ENCODE data around the gene TANK.
A peak's percentile ranks its signal among the peaks of the same experiment; 100 is the strongest.

The TANK gene, protein sequence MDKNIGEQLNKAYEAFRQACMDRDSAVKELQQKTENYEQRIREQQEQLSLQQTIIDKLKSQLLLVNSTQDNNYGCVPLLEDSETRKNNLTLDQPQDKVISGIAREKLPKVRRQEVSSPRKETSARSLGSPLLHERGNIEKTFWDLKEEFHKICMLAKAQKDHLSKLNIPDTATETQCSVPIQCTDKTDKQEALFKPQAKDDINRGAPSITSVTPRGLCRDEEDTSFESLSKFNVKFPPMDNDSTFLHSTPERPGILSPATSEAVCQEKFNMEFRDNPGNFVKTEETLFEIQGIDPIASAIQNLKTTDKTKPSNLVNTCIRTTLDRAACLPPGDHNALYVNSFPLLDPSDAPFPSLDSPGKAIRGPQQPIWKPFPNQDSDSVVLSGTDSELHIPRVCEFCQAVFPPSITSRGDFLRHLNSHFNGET

DNA sequence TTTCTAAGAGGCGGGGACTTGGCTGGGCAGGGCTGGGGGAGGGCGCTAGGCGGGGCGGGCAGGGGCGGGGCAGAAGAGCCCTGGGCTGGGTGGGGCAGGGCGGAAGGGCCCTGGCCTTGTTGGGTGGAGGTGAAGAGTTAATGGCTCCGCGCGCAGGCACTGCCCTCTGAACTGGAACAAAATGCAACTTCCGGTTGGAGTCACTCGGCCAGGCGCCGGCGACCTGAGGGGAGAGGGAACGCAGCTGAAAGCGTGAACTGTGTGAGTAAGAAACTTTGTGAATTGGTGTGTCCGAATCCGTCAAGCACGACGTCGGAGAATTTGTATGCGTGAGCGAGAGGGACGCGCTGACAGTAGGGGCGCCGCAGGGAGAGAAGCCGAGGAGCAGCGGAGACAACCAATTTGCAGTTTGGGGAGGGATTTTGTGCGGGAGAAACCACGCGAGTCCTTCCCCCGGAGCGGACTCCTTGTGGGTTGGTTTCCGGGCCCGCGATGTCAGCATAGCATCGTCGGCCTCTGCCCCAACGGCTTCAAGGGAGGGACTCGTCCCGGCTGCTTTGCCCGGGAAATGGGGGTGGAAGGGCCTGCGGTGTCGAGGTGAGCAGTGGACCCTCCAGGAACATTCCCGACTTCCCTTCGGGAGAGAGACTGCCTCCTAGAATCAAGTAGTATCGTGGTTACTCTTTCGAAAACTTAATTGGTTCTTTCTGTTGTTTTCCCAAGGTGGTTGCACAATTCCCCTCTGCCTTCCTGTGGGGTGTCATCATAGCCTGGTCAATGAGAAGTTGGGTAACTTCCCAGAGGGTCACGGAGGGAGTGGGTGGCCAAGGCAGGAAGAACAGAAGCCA, at the start of gene TANK:
TSS of gene TANK (plus strand) at position 203 of the 848 bp plus-strand sequence. CDS start 19,235 bp downstream, outside the sequence.
- DNase-seq (ENCODE audit: low read depth in 2 of 2, low spot score in 1 of 2), result peak; percentile 60 to 78

DNA sequence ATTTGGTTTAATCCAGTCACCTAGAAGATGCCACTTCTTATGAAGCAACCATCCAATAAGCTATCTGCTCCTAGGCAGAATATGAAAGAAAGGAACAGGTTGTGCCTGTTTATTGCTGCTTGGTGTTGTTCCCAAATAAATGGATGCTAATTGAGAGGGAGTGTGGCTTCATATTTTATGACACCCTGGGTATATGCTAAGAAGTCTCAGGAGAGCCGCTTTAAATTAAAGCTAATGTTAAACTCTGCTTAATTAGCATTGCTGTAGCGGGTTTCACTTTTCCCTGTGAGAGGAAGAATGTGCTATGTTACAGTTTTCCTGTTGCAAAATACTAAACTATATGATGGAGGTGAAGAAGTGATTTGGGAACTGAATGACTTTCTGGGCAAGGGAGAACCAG, 48.7 kb upstream of the TANK start:
- DNase-seq (ENCODE audit: low read depth in 2 of 2, low spot score in 1 of 2), result no peak

DNA sequence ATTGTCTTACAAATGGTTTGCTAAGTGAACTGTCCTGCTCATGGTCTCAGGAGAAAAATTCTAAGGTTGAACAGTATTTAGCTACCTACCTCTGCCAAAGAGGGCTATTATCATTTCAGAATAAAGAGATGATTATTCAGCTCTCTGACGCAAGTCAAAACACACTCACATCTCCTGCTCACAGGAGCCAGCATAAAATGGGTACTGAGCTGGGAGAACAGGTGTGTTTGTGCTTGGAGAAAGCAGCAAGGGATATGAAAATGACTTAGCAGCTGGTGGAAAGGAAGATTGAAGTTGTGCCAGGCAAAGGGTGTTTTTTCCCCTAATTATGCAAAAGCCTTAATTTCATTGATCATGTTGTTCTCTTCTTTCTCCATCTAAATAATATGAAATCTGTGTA, 47.3 kb upstream of the TANK start:
- no peak for DNase-seq (ENCODE audit: low read depth in 2 of 2, low spot score in 1 of 2)

DNA sequence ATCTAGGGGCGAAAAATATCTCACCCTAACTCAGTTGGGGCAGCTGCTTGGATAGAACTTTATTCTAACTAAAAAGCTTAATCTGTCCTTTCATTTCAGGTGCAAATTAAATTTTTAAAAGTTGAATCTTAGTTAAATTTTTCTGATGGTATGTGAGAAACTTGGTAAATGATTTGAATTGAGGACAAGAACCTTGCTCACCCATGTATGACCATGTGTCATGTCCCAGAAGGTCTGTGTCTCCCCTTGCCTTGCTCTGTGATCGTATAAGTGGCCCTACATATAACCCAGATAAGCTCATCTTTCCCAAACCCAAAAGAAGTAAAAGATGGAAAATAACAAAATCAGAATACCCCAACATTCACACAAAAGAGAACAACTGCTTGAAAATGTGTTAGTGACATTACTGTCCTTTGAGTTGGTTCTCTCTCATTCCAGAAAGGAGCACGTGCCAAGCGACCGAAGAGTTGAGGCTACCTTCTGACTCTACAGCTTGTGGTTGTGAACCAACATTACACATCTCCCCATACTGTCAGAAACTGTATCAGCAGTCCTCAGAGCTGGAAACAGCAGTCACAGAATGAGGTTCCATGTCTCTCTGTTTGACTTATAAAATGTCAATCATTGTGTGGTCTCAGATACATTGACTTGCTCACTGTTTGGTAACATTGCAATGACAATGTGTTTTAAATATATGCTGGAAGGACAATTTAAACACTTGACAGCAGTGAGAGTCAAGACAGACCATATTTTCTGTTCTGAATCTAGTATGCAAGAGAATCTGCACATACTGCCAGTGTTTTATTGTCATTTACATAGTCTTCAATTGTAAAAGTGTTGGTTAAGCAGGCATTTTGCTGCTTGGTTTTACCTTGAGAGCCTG, 46.3 kb upstream of the TANK start:
- no peak for DNase-seq (ENCODE audit: low read depth in 2 of 2, low spot score in 1 of 2)

DNA sequence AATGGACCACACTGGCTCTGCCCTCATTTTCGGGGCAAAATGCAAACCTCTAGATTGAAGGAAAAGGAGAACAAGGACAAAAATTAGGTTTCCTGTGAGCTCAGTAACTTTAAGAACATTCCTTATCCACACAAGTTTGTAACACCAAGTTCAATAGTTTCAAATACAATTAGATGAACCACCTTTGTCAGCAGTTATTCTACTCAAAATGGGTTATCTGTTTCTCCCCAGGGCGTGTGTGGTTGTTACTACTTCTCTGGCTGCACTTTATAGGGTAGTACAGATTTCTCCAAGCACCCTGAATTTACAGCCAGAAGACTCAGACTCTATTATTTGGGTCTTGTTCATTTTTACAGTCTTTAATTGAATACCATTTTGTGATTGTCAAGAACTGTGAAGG, 45.0 kb upstream of the TANK start:
- no peak for DNase-seq (ENCODE audit: low read depth in 2 of 2, low spot score in 1 of 2)

DNA sequence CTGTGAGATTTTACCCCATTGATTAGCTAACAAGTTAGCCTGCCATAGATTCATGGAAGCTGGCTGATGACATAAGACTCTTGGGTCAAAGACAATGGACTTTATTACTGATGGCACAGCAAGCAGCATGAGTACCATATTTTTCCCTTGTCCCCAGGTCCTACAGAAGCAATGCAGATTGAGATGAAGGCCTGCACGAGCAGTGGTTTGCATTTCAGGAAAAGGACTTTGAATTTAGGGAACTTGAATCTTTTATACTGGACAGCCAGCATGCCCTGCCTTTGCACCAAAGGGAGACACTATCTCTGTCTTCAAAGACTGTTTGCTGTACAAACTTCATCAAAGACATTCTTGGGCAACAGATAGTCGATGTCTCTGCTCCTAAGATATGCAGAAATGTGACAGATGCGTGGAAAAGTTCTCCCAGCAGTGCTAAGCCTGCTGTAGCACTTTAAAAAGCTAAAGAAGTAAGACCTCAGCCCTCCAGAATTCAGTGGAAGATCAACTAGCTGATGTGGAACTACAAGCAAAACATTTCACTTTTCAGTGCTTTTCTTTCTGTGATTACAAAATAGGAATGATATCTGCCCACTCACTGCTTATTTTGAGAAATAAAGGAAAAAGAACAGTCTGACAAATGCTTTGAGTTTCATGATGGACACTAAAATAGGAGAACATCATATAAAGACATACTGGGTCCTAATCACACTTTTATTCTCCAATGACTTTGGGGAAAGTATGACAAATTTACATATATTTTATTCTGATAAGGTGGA, 44.4 kb upstream of the TANK start:
- DNase-seq (ENCODE audit: low read depth in 2 of 2, low spot score in 1 of 2), result no peak

DNA sequence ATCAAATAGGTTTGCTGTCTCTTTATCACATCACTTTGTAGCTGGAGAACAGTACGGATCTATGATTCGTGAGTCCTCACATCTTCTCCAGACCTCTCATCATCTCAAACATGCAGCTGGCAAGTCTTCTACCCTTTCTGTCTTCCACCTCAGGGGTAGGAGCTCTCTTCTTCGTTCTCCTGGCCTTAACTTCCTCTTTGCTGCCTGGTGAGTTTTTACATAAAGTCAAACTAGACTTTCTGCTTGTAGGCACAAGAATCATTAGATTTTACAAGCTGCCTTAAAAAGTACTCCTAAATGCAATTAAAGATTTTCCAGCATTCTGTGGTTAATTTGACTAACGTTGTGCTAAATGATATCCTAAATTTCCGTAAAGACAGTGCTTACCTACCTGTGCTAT, 43.7 kb upstream of the TANK start:
- DNase-seq (ENCODE audit: low read depth in 2 of 2, low spot score in 1 of 2), result no peak

DNA sequence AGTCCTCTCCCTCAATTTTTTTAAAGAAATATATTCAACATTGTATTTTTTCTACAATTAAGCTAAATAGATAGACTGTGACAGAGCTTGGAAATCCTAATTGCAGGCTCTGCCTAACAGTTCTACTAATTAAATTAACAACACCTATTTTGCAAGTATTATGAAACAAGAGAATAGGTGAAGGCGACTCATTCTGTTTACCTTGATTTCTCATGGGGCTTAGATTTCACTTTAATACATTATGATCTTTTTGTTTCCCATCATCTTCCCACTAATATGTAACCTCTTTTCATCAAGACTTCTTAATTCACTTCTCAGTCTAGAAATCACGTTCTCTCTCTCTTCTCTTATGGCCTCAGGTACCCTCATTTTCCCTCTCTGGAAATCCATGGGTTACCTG, 42.7 kb upstream of the TANK start:
- no peak for DNase-seq (ENCODE audit: low read depth in 2 of 2, low spot score in 1 of 2)

DNA sequence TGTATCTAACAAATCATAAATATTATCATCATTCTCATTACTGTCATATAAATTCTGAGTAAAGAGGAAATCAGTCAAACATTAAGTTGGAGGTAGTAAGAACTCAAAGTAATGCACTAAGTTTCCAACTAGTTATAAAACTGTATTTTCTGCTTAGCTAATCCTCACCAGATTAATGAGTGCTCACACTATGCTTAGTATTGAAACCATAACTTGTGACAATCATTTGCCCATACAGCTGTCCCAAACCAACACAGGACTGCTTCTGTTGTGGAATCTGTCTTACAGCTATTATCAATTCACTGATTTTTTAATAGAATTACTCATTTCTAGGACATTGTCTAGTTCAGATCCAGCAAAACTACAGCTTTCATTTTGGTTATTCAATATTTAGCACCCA, 41.5 kb upstream of the TANK start:
- DNase-seq (ENCODE audit: low read depth in 2 of 2, low spot score in 1 of 2), result no peak

DNA sequence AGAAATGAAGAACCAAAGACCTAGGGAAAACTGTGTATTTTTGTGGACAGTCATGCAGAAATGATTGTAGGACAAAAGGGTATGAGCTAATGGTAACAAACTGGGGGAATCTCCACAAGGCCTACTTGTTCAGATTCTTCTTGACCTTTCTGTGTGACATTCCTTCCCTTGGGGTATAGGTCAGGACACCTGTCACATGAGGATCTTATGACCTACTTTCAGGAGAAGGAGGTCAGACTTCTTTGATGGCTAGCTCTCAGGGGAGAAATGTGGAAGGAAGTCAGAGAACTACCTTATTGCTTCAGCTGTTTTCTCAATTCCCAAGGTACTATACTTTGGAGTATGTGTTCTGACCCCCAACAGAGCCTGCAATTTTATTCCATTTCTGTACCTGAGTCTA, 40.7 kb upstream of the TANK start:
- no peak for DNase-seq (ENCODE audit: low read depth in 2 of 2, low spot score in 1 of 2)

DNA sequence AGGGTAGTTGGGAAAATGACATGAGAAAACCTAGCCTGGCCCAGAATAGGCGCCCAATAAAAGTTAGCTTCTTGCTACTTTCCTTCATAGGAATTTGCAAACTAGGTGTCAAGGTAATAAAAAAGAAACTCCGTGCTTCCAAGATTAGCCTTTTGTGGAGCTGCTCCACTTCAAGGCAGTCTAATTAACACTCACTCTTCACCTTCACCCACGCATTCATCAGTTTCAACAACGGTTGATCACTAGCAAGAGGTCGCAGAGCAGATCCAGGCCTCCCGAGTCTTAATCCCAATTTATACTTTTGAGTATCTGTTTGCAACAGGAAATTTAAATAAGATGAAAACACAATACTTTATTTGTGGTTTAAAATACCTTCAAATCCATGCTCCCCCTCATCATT, 39.5 kb upstream of the TANK start:
- DNase-seq (ENCODE audit: low read depth in 2 of 2, low spot score in 1 of 2), result no peak

DNA sequence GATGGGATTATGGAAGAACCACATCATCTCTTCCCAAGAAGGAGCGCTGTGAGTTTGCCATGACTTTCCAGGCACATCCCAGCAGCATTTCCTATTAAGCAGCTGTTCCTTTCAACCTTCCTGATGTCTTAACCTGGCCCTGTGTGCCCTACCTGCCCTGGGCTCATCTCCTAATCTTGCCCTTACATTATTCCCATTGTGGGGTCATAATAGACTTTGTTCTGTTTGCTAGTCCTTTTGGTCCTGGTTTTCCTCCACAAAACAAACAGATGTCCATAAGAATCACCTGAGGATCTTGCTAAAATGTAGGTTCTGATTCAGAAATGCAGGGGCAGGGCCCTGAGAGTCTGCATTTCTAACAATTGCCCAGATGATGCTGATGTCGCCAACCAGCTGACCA, 38.6 kb upstream of the TANK start:
- DNase-seq (ENCODE audit: low read depth in 2 of 2, low spot score in 1 of 2), result no peak

DNA sequence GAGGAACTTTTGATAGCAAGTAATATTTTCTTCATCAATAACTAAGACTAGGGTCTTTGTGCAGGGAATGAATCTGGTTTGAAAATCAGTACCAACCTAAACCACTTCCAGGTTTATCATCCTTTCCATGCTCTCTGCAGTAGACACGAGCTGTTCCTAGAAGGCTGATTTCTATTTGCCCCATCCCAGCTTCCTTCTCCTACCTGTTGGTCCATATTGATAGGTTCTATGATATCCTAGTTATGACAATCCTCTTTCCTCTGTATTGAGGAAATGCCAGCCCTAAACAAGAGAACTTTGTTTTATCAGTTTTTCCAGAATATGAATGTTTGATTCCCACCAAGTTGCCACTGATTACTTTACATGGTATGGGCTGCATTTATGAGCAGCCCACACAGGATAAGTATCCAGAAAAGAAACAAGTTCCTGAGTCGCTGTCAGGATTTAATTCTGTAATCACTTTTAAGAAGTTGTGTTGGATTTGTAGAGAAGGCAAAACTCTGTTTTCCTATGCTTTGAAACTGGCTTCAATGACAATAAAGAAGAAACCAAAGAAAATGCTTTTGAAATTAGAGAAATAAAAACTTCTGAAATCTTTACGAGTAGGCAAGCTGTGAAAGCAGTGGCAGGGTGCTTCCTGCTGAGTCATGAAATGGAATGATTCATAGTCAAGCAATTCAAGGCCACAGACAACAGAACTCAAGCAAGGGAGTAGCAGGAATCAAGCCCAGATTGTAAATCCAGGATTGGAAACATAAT, 37.3 kb upstream of the TANK start:
- no peak for DNase-seq (ENCODE audit: low read depth in 2 of 2, low spot score in 1 of 2)

DNA sequence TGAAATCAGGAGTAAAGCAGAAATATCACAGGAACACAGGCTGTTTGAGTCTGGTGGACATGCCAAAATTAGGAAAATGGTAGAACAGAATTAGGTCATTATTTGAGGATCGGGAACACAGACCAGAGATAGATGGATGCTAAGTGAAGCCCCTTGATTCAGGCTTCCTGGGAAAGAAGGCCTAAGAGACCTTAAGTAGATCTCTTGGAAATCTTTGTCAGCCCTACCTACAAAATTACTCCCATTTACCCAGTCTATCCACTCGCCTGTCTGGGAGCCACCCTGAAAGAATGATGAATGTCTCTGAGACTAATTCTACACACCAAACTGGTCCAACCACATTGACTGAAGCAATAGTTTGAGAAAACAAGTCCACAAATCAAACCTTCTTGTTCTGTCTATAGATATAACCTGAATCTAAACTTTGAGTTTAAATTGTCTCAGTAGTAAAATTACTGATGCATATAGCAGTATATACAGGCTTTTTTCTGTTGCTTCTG, 36.6 kb upstream of the TANK start:
- no peak for DNase-seq (ENCODE audit: low read depth in 2 of 2, low spot score in 1 of 2)

DNA sequence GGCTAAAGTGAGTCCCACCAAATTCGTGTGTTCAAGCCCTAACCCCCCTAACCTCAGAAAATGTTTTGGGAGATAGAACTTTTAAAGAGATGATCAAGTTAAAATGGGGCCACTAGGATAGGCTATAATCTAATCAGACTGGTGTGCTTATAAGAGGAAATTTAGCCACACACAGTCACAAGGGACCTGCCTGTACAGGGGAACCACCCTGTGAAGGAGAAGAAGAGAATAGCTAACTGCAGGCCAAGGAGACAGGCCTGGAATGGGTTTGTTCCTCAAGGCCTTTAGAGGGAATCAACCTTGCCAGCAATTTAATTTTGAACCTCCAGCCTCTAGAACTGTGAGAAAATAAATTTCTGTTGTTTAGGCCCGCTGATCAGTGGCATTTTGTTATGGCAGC, 36.0 kb upstream of the TANK start:
- no peak for DNase-seq (ENCODE audit: low read depth in 2 of 2, low spot score in 1 of 2)

DNA sequence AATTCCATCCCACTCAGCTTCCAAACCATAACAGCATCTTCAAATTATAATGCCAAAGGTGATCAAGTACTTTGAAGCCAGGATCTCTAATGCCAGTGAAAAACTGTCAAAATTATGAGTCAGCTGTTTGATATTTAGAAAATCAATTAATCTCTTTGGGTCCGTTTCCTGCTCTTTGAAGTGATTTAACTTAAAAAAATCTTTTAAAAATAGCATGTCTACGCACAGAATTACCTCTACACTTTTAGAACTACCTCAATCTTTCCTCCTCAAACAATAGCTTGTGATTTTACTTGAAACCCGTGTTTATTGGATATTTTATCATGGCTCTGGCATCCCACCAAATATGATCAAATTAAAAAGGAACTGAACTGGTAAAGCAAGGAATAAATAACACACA, 31.3 kb upstream of the TANK start:
- no peak for DNase-seq (ENCODE audit: low read depth in 2 of 2, low spot score in 1 of 2)

DNA sequence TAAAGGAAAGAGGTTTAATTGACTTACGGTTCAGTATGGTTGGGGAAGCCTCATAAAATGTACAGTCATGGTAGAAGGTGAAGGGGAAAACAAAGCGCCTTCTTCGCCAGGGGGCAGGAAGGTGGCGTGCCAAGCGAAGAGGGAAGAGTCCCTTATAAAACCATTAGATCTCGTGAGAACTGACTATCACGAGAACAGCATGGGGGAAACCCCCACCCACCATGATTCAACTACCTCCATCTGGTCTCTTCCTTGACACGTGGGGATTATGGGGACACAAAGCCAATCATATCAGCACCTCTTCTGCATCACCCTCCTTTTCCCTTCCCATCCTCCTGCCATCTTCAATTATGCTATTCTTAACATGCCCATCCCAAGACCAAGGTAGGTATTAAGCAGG, 29.9 kb upstream of the TANK start:
- DNase-seq (ENCODE audit: low read depth in 2 of 2, low spot score in 1 of 2), result no peak

DNA sequence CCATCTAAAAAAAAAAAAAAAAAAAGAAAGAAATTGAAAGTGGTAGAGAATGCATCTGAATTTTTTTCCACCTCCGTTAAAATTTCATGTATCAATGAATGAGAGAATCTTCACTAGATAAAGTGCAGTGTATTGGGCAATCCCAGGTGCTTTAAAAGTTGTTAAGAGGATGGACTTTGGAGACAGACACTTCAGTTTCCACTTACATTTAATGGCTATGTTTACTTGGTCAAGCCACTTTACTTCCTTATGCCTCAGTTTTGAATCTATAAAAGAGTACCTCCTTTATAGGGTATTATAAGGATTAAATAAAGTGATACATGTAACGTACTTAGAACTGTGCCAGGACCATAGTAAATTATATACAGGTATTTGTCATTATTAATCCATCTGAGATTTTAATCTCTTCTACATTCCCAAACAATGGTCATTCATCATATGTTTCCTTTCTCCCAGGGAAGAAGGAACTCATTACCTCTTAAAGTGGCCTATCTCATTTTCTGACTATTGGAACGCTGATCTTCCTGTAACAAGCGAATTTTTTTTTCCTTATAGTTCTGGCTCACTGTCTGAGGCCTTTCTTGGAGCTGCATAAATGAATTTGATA, 29.1 kb upstream of the TANK start:
- no peak for DNase-seq (ENCODE audit: low read depth in 2 of 2, low spot score in 1 of 2)

DNA sequence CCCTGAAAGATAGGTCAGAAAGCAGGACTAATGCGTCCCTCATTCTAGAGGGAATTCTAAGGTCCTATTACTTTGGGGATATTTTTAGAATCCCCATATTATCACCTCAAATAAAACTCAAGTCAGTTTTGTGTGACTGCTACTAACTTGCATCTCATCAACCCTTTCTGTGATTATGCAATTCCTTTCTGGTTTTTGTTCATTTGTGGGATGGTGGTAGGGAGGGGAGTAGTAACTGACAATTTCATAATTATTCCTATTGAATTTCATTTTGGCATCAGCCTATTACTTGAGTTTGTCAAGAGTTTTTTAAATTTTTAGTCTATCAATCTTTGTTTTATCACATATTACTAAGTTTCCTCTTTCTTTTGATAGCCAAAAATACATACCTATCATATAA, 28.4 kb upstream of the TANK start:
- no peak for DNase-seq (ENCODE audit: low read depth in 2 of 2, low spot score in 1 of 2)

Measured in stimulated activated CD8-positive, alpha-beta memory T cell treated with anti-CD3 and anti-CD28 coated beads, Interleukin-4, amount 100 ng/mL, for 1 hour (primary cell).